Stimulated activated CD8-positive, alpha-beta memory T cell treated with anti-CD3 and anti-CD28 coated beads, Interleukin-2, amount 100 ng/mL, for 48 hours (primary cell): Measurements from ENCODE around the gene HPN.
"Not testable (repeated sequence)": the region's sequence is repeated elsewhere in the genome, so short reads cannot be mapped to it uniquely, and the experiment has no call there.

Experiments used
- DNase-seq, 2 donors: peaks; one replicate each; pipeline ENCODE4 v3.0.0-alpha.2; 2020; ENCODE audit warnings: low read depth in 2 of 2

HPN gene

DNA sequence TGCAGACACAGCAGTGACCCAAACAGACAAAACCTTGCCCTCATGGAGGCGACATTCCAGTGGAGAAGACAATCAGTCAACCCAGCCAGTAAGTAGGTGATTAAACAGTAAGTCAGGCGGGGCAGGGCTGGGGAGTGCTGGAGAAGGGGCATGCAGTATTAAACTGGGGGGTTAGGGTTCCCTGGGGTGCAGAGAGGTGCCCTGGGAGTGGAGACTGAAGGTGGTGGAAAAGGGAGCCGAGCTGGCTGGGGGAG is 42.9 kb downstream of the HPN start:
- DNase-seq, result no peak

DNA sequence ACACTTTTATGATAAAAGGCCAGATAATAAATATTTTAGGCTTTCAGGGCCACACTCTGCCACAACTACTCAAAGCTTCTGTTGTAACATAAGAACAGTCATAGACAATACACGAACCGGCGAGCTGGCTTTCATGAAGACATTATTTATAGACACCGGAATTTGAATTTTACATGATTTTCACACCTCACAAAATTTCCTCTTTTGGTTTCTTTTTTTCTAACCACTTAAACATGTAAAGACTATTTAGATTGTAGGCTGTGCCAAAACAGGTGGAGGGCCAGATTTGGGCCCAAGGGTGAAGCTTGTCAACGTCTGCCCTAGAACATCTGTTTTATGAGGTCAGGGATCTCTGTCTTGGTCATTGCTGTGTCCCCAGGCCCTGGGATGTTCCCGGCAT is 44.4 kb downstream of the HPN start:
- DNase-seq, result no peak

DNA sequence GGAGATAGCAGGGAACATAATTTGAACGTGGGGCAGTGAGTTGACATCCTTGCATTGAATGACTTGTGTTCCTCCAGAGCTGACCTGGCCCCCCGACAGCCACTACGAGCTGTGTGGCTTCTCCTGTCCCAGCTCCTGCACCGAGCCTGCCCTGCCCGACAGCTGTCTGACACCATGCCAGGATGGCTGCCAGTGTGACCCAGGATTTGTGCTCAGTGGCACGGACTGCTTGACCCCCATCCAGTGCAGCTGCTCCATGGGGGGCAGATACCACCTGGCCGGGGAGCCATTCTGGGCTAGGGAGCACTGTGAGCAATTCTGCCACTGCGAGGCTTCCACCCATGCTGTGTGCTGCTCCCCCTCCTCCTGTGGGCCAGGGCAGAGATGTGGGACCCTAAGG is 44.9 kb downstream of the HPN start:
- DNase-seq, result no peak

GRCh38 chr19:35087393-35087792 is 45.9 kb downstream of the HPN start:
- DNase-seq, result no peak

DNA sequence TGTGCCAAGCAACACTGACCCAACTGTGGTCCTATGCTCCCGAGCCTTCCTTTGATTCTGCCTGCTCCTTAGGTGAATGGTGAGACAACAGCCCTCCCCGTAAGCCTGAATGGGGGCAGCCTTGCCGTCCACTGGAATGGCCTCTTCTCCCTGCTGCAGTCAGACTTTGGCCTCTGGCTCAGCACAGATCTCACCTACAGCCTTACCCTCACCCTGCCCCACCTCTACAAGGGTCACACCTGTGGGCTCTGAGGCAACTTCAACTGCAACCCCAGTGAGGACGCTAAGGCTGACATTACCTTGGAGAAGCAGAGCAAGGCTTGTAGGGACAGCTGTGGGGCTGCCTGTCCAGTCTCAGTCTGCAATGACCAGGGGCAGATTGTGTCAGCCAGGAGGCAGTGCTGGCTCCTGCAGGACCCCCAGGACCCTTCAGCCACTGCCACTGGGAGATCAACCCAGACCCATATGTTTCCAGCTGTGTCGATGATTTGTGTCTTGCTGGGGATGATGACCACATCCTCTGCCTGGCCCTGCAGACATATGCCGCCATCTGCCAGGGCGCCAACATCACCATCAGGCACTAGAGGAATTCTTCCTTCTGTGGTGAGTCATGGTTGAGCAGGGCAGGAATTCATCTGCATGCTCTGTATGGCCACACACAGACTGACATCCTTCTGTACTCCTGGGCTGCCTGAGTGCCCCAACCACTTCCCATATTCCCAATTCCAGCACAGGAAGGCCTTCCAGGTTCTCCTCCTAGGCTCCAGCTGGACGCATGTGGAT is 46.8 kb downstream of the HPN start:
- no peak for DNase-seq

DNA sequence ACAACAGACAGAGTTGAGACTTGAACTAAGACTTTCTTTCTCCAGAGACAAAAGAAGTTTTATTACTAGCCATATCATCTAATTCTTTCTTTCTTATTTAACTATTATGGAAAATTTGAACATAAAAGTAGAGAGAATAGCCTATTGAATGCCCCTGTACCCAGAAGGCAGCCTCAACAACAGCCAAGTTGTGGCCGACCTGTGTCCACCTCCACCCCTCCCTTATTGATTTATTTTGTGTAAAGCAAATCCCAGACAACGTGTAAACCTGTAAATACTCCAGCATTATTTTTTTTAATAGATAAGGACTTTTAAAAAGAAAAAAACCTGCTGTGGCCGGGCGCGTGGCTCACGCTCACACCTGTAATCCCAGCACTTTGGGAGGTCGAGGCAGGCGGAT is 48.0 kb downstream of the HPN start:
- no peak for DNase-seq

DNA sequence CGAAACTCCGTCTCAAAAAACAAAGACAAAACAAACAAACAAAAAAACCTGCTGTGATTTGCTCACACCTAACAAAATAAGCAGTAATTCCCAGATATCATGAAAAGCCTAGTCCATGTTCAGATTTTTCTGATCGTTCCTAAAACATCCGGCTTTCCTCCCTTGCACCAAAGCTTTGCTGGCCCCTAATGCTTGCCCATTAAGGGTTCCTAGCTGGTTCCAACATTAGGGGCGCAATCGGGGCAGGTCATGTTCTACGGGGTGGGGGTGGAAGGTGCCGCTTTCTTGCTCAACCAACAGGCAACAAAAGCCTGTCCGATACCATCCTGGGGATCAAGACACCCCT is 48.6 kb downstream of the HPN start:
- DNase-seq, result no peak

DNA sequence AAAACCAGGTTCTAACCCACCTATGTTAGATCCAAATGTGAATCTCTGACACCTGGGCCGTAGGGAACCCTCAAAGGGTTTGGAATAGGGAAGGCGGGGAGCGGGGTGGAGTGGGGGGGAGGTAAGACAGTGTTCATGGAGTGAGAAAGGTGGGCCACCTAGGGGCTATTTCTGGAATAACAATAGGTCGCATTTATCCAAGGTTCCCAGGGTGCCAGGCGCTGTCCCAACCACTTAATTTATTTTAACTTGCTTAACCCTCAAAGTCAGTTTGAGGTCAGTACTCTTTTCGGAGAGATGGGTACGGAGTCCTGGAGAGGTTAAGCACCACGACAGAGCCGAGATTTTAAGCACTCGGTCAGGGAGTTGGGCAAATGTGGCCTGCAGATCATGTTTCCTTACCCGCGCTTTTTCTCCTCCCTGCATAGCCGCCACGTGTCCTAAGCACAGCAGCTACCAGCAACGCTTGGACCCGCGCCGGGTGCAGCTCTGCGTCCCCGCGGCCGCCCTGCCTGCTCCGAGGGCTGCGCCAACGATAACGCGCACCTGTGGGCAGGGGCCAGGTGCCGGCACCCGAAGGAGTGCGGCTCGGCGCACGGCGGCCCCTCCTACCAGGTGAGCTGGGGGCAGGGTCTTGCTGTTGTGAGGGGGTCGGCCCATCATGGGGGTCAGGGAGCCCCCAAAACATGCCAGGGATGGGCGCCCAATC is 49.1 kb downstream of the HPN start:
- peak in 1 of 2 donors; percentile 30 for DNase-seq

GRCh38 chr19:35093430-35093829 is 51.9 kb downstream of the HPN start:
- no peak for DNase-seq

GRCh38 chr19:35093941-35094647 is 52.6 kb downstream of the HPN start:
- no peak for DNase-seq

DNA sequence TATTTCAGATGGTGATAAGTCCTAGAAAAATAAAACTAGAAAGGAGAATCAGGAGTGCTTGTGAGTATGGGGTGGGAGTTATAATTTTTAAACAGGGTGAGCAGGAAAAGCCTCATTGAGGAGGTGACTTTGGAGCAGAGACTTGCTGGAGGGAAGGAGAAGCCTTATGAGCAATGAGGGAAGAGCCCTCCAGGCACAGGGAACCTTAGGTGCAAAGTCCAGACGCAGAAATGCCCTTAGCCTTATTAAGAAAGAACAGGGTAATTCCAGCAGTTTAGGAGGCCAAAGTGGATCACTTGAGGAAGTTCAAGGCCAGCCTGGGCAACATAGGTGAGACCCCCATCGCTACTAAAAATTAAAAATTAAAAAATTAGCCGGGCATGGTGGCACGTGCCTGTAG is 53.1 kb downstream of the HPN start:
- no peak for DNase-seq

DNA sequence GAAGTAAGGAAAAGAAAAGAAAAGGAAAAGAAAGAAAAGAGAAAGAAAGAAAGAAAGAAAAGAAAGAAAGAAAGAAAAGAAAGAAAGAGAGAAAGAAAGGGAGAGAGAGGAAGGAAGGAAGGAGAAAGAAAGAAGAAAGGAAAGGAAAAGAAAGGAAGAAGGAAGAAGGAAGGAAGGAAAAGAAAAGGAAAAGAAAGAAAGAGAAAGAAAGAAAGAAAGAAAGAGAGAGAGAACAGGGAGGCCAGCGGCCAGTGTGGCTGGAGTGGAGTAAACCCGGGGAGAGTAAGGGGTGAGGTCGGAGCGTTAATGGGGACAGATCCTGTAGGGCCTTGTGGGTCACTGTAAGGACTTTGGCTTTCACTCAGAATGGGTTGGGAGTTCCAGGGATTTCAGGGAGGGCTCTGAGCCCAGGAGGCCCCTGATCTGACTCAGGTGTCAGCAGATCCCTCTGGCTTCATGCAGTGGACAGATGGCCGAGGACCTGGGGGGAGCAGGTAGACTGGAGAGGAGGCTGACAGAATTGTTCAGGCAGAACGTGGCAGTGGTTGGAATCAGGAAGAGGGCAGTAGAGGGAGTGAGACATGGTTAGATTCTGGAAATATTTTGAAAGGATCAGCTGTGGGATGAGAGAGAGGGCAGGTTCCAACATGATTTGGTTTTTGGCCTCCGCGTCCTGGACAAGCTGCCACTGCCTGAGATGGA is 54.3 kb downstream of the HPN start:
- DNase-seq, result no peak

DNA sequence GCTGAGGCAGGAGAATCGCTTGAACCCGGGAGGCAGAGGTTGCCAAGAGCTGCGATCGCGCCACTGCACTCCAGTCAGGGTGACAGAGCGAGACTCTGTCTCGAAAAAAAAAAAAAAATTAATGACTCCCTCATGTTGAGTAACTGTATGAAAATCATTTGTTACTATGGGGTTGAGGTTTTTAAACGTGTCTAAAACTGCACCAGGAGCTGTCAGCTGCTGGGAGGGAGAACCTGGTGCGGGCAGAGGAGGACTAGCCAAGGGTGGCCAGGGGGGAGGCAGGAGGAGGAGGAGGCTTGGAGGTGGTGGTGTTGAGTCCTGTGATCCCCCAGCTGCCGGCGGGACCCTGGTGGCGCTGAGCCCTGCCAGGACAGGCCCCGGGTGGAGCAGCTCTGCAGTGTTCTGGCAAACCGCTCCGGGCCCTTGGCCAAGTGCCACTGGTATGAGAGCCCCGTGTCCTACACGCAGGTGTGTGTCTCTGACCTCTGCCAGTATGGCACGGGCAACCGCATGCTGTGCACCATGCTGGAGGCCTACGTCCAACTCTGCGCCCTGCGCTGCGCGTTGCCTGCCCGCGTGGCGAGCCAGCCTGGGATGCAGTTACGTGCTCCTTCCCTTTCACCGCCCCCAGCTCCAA is 57.0 kb downstream of the HPN start:
- no peak for DNase-seq

DNA sequence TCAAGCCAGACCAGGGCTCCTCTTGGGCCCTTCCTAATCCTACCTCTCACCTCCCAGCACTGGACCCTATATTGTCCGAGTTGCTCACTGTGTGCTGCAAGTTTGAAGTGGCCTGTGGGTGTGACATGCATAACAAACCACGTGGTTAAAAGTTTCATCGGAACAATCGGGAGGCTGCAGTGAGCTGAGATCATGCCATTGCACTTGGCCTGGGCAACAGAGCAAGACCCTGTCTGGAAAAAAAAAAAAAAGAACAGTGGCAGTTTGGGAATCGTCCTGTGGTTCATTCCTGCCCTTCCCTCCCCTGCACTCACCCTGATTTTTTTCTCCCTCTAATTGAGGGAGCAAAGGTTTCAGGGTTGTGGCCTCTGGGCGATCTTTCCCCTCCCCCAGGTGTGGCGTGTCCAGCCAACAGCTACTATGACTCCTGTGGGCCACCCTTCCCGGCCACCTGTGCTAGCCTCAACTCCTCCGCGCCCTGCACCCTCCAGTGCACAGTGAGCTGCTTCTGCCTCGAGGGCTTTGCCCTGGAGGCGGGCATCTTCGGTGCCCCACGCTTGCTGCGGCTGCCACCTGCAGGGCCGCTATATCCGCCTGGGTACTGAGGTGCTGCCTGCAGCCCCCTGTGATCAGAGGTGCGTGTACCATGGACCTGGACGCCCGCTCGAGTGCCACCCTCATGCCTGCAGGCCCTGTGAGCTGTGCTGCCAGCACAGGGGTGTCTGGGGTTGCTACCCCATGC is 57.8 kb downstream of the HPN start:
- DNase-seq, result no peak

GRCh38 chr19:35099897-35100275 is 58.4 kb downstream of the HPN start:
- no peak for DNase-seq

DNA sequence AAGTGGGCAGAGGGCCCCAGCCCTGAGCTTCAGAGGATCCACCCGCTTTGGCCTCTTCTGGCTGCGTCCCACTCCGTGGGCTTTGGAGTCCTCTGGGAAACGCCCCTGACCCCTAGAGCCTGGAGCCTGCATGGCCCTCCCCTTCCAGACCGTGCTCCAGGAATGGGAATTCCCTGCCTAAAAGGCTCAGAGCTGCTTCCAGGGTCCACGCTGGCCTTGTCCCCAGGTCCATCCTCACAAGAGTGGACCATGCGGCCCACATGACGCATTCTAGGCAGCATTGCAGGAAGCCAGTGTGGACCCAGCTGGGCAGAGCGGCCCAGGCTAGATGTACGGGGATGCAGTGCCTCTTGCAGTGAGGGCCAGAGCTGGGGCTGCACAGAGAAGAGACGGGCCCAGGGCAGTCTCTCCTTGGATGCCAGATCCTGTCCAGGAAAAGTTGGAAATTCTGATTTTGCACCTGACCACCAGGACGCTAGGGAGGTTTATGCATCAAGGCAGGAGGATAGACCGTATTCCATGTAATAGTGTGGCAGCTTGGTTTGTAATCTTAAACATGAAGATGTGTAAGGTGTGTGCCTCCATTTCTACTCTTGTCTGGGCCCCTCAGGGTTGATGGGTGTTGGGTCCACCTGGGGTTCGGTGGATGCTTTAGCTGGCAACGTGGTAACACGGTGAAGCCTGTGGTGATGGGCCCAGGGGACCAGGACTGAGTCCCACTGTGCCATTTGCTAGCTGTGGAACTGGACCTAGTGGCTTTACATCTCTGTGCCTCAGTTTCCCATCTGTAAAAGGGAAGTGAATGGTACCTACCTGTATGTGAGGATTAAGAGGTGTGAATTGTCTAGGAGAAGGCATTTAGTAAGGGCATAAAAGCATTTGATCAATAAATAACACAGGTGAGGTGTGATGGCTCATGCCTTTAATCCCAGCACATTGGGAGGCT is 59.3 kb downstream of the HPN start:
- no peak for DNase-seq

- DNase-seq, result not testable (repeated sequence)
Measured at GRCh38 chr19:35101949-35102348, 60.4 kb downstream of the HPN start.

GRCh38 chr19:35103614-35104013 is 62.1 kb downstream of the HPN start:
- DNase-seq, result not testable (repeated sequence)

- DNase-seq, result no peak
Measured at GRCh38 chr19:35104361-35104760, 62.8 kb downstream of the HPN start.

DNA sequence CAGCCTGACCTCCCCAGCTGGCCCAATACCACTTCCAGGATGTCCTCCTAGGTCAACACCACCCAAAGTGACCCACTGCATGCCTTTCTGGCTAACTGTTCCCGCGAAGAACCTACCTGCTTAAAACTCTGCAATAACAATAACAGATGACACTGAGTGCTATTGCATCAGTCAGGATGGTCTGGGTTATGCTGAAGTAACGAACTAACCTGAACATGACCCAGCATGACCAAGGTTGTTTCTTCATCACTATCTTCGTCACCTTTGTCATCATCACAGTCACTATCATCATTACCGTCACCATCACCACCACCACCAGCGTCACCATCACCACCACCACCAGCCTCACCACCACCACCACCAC is 63.5 kb downstream of the HPN start:
- DNase-seq, result no peak
